ENCODE measurements around the gene KIAA0753. TPM values are rescaled to one million over a fixed set of nuclear protein-coding genes. Genes with fewer than 3 reads are reported as not detected.

KIAA0753 gene
- total RNA-seq, 1 donor: 6.8 TPM

DNA sequence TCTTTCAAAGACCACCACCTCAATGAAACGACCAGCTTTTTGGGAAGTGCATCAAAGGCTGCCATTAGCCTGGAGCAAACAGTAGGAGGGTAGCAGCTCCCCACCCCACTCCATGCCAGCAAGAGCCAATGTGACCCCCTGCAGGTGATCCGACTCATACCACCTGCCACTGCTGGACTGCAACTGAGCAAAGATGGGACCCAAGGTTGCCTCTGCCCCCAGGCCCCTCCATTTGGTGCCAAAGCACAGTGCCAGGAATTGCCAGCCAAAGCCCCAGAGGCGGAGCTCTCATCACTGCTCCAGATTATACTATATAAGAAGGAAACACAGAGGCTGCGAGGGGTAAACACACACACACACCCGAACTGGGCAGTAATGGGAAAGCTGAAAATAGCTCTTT is 92.5 kb downstream of the KIAA0753 start:
- Histone ChIP-seq H3K4me3 (ENCODE audit: low read length) (no peak overlapping the region), H3K27me3 (ENCODE audit: insufficient read depth, low read length) (no peaks in the 10 kb centered on the region), H3K9me3 (ENCODE audit: low read depth, low read length) (no peaks in the 10 kb centered on the region), H3K4me1 (ENCODE audit: insufficient read depth, low read length) (no peaks in the 10 kb centered on the region)

DNA sequence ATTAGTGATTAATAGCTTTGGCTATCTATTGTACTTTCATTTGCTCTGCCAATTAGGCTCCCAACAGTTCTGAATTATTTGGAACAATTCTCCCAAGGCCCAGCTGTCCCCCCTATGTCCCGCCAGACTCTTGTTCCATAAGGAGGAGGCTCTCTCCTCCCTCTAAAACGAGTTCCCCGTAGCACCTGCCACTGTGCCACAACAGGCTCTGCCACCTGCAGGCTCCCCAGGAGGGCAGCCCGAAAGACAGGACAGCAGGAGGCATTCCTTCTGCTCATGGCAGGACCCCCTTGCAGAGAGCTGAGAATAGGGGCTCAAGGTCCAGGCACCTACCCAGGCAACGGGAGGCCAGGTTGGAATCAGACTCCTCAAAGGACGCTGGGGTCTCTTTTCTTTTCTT is 93.2 kb downstream of the KIAA0753 start:
- H3K4me3 ChIP-seq (ENCODE audit: low read length): no peak overlapping the region
- no peaks in the 10 kb centered on the region for H3K4me1 ChIP-seq (ENCODE audit: insufficient read depth, low read length)
- no peaks in the 10 kb centered on the region for H3K9me3 ChIP-seq (ENCODE audit: low read depth, low read length)
- no peaks in the 10 kb centered on the region for H3K27me3 ChIP-seq (ENCODE audit: insufficient read depth, low read length)

DNA sequence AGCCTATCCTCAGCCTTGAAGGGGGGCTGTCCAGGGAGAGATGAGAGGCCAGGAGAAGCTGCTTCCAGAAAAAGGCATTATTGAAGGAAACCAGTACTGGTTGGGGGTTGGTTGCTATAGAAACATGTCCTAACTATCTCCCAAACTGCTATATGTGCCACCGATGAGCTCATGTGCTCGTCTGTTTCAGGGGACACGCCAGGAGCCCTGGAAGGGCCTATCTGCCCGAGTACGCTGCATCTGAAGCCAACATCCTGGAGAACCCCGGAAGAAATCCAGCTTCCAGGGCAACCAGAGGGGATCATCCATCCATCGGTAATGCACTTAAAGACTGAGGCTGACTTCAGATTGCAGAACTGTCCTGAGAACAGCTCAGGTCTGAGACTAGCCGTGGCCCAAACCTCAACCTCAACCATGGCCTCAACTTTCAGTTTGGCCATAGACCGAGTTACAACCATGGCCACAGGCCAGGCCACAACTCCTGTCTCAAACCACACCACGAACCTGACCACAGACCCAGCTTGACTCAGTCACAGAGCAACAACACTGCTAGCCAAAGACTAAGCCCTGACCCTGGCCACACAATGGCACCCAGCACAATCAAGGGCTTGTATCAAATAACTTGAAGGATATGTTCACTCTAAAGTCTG is 94.3 kb downstream of the KIAA0753 start:
- Histone ChIP-seq H3K27me3 (ENCODE audit: insufficient read depth, low read length) (no peaks in the 10 kb centered on the region), H3K4me1 (ENCODE audit: insufficient read depth, low read length) (no peaks in the 10 kb centered on the region), H3K9me3 (ENCODE audit: low read depth, low read length) (no peaks in the 10 kb centered on the region), H3K4me3 (ENCODE audit: low read length) (no peak overlapping the region)

DNA sequence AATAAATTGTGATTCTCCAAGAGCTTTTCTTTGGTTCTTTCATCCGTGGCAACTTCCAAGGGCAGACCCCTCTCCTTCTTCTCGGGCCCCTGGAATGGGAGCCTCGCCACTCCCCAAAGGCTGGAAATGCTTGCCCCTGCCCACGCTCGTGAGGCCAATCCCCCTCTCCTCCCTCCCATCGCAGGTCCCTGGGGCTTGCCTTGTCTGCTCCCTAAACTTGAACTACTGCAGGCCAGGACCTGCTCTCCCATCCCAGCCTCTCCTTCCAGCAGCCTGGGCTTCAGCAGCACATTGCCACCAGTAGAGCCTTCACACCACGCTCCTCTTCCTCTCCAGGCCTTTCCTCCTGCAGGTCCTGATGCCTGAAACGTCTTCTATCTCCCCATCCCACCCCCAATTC is 95.2 kb downstream of the KIAA0753 start:
- H3K4me1 ChIP-seq (ENCODE audit: insufficient read depth, low read length): no peaks in the 10 kb centered on the region
- H3K4me3 ChIP-seq (ENCODE audit: low read length): no peak overlapping the region

DNA sequence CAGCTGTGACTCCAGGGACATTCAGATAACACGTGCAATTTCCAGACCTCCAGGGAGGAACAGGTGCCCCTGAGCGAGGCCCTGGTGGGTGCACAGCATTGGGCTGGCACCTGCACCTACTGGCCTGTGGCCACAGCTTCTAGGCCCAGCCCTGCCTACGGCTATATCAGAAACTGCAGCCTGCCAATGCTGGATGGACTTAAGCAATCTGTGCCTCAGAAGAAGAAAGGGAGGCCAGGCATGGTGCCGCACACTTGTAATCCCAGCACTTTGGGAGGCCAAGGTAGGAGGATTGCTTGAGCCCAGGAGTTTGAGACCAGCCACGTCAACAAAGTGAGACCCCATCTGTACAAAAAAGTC is 96.5 kb downstream of the KIAA0753 start:
- H3K9me3 ChIP-seq (ENCODE audit: low read depth, low read length): no peaks in the 10 kb centered on the region
- no peaks in the 10 kb centered on the region for H3K27me3 ChIP-seq (ENCODE audit: insufficient read depth, low read length)
- no peaks in the 10 kb centered on the region for H3K4me1 ChIP-seq (ENCODE audit: insufficient read depth, low read length)
- H3K4me3 ChIP-seq (ENCODE audit: low read length): no peak overlapping the region

More for the DNA sequence above, 95.2 kb downstream of the KIAA0753 start:
- H3K27me3 ChIP-seq (ENCODE audit: insufficient read depth, low read length): no peaks in the 10 kb centered on the region
- H3K9me3 ChIP-seq (ENCODE audit: low read depth, low read length): no peaks in the 10 kb centered on the region

DNA sequence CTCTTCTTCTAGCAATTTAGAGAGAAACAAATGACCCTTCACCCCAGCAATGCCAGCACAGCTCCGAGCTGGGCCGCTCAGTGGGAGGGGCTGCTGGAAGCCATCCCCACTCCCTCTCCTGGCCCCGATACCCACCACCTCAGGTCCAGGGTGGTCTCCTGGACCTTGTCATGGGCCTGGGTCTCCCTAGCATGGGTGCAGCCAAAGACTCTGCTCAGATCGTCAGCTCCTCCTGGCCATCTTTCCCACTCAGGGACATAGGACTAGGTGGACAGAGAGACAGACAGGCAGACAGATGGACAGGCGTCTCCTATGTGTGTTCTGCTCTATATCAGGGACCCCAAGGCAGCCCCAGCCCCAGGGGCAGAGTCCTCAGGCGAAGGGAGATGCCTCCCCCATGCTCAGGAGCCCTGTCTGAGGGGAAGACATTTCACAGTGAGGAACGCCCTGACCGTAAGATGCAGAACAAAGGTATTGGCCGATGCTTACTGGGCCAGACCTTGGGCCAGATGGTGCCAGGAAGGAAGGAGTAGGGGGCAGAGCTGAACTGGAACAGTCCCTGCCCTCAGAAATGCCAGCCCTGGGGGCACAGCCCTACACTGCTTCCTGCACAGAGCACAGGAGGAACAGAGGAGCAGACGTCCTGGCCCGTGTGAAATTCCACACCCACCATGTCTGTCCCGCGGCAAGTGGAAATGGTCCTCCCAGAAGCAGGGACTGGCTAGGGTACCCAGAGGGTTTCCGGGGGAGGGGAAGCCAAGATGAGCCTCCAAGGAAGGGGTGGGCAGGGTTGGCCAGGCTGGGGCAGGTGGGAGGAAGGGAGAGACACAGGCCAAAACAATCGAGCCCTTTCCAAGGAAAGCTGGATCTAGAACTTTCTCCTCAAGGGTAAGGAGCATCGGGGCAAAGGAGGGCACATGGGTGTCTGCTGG is 97.2 kb downstream of the KIAA0753 start:
- Histone ChIP-seq H3K4me1 (ENCODE audit: insufficient read depth, low read length) (no peaks in the 10 kb centered on the region), H3K27me3 (ENCODE audit: insufficient read depth, low read length) (no peaks in the 10 kb centered on the region), H3K9me3 (ENCODE audit: low read depth, low read length) (no peaks in the 10 kb centered on the region), H3K4me3 (ENCODE audit: low read length) (no peak overlapping the region)

DNA sequence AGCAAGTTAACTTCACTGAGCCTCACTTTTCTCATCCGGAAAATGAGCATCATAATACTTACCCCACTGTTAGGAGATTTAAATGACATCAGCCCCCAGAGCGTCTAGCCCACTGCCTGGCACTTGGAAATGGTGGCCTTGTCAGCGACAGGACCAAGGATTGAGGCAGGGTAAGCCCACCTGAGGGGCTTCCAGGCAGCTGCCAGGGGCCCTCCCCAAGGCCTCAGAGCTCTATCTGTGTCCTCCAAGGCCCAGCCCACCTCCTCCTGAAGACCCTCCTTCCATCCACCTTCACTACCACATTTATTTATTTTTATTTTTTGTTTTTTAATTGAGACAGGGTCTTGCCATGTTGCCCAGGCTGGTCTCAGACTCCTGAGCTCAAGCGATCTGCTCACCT is 97.9 kb downstream of the KIAA0753 start:
- no peaks in the 10 kb centered on the region for H3K9me3 ChIP-seq (ENCODE audit: low read depth, low read length)
- H3K4me3 ChIP-seq (ENCODE audit: low read length): no peak overlapping the region
- no peaks in the 10 kb centered on the region for H3K4me1 ChIP-seq (ENCODE audit: insufficient read depth, low read length)
- no peaks in the 10 kb centered on the region for H3K27me3 ChIP-seq (ENCODE audit: insufficient read depth, low read length)

DNA sequence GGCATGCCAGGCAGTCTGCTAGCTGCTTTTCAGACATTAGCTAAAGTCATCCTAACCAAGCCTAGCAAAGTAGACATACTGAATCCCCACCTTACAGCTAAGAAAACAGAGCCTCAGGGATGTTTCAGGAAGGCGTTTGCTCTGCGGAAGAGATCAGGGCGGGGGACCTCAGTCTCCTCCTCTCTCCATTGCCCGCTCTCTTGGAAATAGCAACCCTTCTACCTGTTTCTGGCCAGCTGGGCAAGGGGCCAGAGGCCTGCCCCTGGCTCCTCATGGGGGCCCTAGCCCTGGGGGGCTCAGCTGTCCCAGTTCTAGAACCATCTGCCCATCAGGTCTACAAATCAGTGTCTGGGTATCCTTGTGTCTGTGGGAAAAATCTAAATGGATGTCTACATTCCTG is 98.6 kb downstream of the KIAA0753 start:
- no peaks in the 10 kb centered on the region for H3K9me3 ChIP-seq (ENCODE audit: low read depth, low read length)
- H3K27me3 ChIP-seq (ENCODE audit: insufficient read depth, low read length): no peaks in the 10 kb centered on the region
- H3K4me1 ChIP-seq (ENCODE audit: insufficient read depth, low read length): no peaks in the 10 kb centered on the region
- no peak overlapping the region for H3K4me3 ChIP-seq (ENCODE audit: low read length)

DNA sequence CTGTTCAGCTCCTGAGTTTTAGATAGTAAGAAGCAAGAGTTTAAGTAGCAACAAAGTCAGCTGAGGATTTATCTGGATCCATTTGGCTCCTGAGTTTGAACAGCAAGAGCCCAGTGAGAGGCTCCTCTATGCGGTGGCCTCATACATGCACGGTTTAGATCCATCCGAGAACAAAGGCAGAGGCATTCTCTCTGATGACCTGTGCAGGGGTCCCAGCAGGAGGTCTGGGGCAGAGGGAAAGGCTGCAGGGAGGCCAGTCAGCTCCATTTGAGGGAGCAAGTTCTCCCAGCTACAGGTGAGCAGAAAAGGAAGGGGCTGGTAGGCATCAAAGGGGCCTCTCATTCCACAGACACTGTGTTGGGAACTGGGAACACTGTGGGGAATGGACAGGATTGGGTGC is 100.6 kb downstream of the KIAA0753 start:
- Histone ChIP-seq H3K9me3 (ENCODE audit: low read depth, low read length) (no peaks in the 10 kb centered on the region), H3K4me3 (ENCODE audit: low read length) (no peak overlapping the region), H3K27me3 (ENCODE audit: insufficient read depth, low read length) (no peaks in the 10 kb centered on the region), H3K4me1 (ENCODE audit: insufficient read depth, low read length) (no peaks in the 10 kb centered on the region)

DNA sequence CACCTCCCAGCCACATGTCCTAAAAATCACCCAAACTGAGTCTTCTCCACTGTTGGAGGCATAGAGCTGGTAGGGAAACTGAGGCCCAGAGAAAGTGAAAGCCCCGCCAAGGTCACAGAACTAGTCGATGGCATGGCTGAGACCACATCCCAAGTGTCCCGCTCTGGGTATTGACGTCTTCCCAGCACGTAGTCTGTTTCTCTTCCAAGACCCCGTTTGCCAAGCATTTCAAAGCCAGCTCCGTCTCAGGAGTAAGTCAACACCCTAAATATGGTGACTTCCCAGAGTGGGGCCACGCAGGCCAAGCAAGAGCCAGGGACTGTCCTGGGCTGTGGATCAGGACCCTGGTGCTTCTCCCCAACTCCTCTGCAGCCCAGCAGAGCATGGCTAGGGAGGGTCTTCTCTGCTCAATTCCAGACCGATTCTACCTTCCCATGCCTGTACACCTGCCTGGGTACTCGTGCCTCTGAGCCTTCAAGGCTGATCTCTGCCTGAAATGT is 103.9 kb downstream of the KIAA0753 start:
- Histone ChIP-seq H3K27me3 (ENCODE audit: insufficient read depth, low read length) (no peaks in the 10 kb centered on the region), H3K4me3 (ENCODE audit: low read length) (no peak overlapping the region), H3K9me3 (ENCODE audit: low read depth, low read length) (no peaks in the 10 kb centered on the region), H3K4me1 (ENCODE audit: insufficient read depth, low read length) (no peaks in the 10 kb centered on the region)

DNA sequence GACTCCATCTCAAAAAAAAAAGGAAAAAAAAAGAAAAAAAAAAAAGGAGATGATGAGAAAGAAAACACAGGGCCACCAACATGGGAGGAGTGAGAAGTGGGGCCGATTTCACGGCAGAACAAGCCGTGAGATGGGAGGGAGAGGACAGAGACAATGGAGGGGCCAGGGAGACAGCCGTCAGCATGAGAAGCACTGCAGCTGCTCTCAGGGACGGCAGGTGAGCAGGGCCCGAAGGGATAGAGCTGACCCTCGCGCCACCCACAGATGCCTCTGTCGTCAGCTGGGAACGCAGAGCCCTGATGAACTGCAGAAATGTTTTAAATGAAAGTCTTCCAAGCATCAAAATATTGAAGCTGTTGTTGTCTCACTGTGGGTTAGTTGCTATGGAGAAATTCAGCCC is 104.5 kb downstream of the KIAA0753 start:
- Histone ChIP-seq H3K9me3 (ENCODE audit: low read depth, low read length) (no peaks in the 10 kb centered on the region), H3K4me3 (ENCODE audit: low read length) (no peak overlapping the region), H3K4me1 (ENCODE audit: insufficient read depth, low read length) (no peaks in the 10 kb centered on the region), H3K27me3 (ENCODE audit: insufficient read depth, low read length) (no peaks in the 10 kb centered on the region)

DNA sequence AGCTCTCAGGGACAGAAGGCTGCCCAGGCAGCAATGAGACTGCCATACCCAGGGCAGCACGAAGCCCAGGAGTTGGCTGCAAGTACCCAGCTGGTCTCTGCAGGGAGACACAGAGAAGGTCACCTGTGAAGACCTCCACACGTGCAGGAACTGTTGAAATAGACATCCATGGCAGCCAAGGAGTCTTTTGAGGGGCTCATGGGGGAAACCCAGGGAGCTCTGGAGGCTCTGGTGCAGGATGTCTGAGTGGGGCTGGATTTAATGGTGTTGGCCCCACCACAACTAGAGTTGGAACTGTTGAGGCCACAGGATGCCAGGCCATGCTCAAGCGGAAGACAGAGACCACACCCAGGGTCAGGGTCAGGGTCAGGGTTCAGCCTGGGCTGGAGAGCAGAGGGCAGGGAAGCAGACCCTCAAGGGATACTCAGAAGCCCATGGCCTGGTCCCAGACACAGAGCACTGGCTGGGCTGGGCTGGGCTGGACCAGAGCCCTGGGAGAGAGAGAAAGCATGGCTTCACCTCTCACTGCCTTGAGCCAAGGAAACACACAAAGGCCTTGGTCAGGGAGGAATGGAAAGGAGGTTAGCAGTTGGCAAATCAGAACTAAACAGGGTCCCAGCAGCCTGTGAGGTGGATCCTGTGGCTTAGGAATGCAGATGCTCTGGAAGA is 105.5 kb downstream of the KIAA0753 start:
- H3K4me3 ChIP-seq (ENCODE audit: low read length): no peak overlapping the region
- no peaks in the 10 kb centered on the region for H3K9me3 ChIP-seq (ENCODE audit: low read depth, low read length)
- H3K27me3 ChIP-seq (ENCODE audit: insufficient read depth, low read length): no peaks in the 10 kb centered on the region
- H3K4me1 ChIP-seq (ENCODE audit: insufficient read depth, low read length): no peaks in the 10 kb centered on the region

DNA sequence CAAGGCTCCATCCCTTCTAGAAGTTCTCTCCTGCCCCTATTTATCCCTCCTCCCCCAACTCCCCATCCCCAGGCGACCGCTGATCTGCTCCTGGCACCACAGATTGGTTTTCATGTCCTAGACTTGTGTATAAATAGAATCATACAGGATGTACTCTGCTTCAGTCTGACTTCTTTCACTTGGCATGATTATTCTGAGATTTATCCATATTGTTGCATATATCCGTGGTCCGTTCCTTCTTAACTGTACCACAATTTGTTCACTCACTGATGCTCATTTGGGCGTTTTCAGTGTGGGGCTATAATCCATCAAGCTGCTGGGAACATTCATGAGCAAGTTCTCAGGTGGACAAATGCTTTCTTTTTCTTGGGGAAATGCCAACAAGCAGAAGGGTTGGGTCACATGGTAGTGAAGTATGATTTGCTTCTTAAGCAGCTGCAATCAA is 108.0 kb downstream of the KIAA0753 start:
- H3K9me3 ChIP-seq (ENCODE audit: low read depth, low read length): no peaks in the 10 kb centered on the region
- no peak overlapping the region for H3K4me3 ChIP-seq (ENCODE audit: low read length)
- H3K4me1 ChIP-seq (ENCODE audit: insufficient read depth, low read length): no peaks in the 10 kb centered on the region
- H3K27me3 ChIP-seq (ENCODE audit: insufficient read depth, low read length): no peaks in the 10 kb centered on the region

DNA sequence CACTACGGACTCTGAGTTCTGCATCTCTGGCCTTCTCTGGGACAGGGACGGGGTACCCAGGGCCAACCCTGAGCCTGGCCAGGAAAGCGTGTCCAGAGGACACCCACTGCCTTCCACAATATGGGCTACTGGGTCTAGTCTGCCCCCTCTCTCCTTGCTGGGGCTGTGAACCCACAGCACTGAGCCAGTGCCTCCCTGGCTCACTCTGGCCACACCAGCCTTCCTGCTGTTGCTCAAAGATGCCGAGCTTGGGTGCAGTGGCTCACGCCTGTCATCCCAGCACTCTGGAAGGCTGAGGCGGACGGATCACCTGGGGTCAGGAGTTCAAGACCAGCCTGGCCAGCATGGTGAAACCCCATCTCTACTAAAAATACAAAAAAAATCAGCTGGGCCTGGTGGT is 108.9 kb downstream of the KIAA0753 start:
- Histone ChIP-seq H3K9me3 (ENCODE audit: low read depth, low read length) (no peaks in the 10 kb centered on the region), H3K4me1 (ENCODE audit: insufficient read depth, low read length) (no peaks in the 10 kb centered on the region), H3K4me3 (ENCODE audit: low read length) (no peak overlapping the region), H3K27me3 (ENCODE audit: insufficient read depth, low read length) (no peaks in the 10 kb centered on the region)

DNA sequence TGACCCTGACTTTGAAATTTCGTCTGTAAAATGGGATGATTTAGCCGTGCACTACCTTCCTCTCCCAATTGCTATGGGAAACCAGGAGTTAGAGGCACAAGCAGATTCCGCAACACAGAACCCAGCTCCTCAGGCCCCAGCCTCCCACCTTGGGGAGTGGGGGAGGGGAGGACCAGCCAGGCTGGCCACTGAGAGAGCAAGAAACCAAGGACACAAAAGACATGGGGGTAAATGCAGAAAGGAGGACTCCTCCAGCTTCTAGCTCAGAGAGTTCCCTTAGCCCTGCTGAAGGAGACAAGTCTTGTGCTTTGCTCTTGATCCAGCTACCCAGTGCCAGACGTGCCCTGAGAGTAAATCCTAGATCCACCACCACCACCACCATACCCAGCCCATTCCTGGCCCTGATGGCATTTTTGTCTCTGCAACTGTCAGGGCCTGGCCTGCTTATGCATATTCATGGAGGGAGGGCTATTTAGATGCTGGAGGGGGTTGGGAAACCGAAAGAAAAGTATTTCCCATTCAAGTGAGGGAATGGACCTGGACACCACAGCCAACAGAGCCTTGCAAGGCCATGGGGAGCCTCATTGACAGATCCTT is 110.1 kb downstream of the KIAA0753 start:
- no peak overlapping the region for H3K4me3 ChIP-seq (ENCODE audit: low read length)
- H3K4me1 ChIP-seq (ENCODE audit: insufficient read depth, low read length): no peaks in the 10 kb centered on the region
- H3K27me3 ChIP-seq (ENCODE audit: insufficient read depth, low read length): no peaks in the 10 kb centered on the region
- H3K9me3 ChIP-seq (ENCODE audit: low read depth, low read length): no peaks in the 10 kb centered on the region
